HG03342 (cell line): ENCODE measurements around the gene NBEAL2.
"Not testable (repeated sequence)": the region's sequence is repeated elsewhere in the genome, so short reads cannot be mapped to it uniquely, and the experiment has no call there.

Source experiments
- ATAC-seq: cut with Tn5 transposase; IDR thresholded peaks from one replicate; pipeline ENCODE4 v1.9.1; 2021; ENCODE audit warnings: mild to moderate bottlenecking, moderate library complexity; ENCODE audit not compliant: unreplicated experiment

Gene NBEAL2

DNA sequence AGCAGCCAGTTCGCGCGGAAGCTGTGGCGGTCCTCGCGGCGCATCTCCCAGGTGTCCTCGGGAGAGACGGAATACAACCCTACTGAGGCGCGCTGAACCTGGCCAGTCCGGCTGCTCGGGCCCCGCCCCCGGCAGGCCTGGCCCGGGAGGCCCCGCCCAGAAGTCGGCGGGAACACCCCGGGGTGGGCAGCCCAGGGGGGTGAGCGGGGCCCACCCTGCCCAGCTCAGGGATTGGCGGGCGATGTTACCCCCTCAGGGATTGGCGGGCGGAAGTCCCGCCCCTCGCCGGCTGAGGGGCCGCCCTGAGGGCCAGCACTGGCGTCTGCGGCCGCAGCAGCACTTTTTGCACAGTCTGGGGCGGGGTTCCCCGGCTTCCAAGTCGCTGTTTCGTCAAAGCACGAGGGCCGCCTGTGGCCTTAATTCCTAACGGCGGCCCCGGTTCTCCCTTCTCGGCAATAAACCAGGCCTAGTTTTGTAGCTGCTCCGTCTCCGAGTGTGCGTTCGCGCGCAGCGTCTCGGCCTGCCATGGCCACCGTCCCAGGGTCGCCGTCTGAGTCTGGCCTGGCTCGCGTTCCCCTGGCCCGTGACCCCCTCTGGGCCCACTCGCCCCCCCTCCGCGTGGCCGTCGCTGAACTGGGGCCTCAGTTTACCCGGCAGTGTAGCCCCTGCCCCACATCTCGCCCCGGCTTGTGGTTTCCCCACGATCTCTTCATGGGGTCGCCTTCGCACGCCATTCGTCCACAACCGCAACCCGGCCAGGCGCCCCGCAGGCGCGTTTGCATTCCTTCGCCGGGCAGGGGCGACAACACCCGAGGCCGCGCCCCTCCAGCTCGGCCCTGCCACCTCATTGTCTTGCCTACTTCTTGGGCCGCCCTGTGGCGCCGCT lies 30.0 kb downstream of the NBEAL2 start:
- peak; percentile 77 for ATAC-seq

DNA sequence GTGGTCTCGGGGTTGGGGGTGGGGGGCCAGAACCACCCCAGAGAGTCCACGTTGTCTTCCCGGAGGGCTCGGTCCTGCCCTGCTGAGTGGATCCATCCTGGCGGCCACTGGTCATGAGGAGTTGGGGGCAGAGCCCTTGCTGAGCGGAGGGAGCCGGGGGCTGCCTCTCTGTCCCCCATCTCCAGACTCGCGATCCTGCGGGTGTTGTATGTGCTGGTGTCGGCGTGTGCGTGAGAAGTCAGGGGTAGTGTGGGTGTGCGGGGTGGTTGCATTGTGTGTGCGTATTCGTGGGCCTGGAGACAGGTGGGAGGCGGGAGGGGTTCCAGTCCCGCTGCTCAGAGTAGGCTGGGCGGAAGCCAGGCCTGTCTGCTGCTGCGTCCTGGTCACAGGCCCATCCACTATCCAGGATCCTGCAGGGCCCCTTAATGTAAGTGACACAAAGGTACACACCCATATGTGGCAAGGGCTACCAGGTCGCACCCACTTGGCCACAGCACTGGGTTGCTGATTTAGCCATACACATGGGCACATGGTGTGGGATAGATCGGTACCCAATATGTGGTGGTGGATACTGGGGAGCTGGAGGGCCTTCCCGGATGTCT lies 30.7 kb downstream of the NBEAL2 start:
- ATAC-seq, result no peak

DNA sequence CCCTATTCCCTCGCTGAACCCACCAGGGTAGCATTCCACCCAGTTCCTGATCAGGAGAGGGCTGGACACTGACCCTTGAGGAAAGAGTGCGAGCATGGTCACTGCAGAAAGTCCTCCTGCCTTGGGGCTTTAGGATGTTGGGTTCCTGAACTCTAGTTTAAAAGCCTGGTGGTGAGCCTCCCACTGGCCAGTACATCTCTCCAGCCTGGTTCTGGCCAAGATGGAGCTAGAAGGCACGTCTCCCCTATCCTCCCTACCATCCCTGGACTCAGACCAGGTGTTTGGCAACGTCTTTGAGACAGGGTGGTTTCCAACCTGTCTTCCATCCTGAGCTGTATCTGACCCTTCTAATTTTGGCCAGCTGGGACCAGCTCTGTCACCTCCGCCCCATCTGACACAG lies 31.4 kb downstream of the NBEAL2 start:
- ATAC-seq, result no peak

DNA sequence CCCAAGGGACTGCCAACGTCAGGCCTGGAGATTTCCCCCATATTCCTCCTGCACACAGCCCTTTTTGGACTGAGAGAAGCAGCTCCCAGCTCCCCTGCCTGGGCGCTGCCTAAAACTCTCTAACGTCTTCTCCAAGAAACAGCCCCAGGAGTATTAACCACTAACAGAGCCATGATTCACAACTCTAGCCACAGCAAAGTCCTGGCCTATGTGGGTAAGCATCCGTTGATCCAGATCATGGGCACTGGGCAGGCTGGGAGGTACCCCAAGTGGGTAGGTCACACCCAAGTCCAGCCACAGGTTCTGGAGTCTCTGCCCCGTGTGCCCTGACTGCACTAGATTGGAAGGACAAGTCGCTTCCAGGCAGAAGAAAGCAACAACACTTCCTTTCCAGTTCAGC lies 31.9 kb downstream of the NBEAL2 start:
- ATAC-seq, result no peak

DNA sequence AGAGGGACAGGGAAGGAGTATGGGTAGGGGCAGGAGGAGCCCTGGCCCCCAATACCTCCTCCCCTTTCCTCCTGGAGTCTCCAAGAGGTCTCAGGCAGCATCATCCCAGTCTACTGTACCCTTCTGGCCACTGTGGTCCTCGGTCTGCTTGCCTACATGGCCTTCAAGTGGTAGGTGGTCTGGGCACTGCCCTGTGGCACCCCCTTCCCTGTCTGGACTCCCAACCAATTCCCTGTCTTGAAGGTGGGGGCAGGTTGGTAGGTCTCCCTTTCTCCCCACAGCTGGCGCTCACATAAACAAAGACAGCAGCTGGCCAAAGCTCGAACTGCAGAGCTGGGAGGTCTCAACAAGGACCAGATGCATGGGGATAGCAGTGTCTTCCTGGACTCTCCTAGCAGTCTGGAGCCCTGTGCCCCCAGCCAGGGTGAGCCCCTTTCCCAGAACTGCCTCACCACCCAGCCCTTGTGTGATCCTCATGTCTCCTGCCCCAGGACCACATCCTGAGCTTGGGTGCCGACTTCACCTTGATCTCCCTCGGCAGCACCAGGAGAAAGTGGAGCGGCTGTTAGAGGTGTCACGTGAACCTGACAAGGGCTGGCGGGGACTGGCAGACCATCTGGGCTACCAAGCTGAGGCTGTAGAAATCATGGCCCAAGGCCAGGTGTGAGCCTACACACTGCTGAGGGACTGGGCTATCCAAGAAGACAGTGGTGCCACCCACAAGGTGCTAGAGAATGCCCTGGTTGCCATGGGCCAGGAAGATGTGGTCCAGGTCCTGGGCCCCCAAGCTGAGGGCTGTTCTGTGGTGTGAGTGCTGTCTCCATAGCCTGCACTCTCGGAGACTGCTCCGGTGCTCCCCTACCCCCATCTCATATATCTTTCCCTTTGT lies 33.1 kb downstream of the NBEAL2 start:
- ATAC-seq, result no peak

DNA sequence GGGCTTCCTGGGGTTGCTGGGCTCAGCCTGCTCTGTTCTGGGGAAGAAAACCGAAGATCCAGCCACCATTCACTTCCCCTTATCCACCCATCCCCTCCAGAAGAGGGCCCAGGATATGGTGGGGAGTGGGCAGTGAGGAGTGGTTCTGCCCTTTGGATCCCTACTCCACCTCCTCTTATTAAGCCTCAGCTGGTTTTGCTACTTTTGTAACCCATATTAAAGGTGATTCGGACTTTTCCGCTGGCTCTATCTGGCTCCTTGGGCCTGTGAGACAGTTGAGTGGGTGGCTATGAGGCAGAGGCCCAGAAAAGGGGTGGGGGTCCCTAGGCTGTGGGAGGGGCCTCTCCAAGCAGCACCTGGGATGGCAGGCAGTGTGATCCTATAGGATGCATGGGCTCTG lies 33.8 kb downstream of the NBEAL2 start:
- ATAC-seq, result no peak

DNA sequence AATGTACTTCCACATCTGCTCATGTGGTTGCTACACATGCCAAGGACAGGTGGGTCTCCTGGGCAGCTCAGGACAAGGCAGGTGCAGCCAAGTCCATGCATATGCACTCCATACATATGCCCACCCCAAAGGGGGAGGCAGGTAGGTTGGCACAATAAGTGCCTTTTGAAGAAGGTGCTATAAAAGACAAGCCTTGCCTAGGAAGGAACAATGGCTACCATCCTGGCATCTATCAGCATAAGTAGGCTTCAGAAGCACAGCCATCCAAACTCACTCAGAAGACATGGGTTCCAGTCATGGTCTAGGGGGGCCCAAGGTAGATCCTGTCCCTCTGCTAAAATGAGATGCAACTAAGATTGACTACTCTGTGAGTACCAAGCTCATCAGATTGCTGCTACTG lies 34.6 kb downstream of the NBEAL2 start:
- ATAC-seq, result no peak

DNA sequence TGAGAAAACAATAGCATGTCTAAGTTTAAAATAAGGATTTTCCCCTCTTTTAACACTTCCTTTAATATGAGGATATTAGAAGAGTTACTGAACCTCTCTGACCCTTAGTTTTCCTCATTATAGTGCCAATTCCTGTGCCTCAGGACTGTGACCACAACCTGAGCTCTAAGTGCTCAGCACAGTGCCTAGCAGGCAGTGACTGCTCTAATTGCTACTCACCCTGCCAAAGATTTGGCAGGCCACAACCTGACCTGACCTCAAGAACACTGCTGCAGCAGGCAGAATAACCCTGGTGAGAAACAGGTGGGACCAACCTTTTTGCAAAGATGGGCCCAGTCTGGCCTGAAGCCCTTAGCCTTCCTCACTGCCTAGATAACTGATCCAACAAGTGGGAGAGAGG lies 35.7 kb downstream of the NBEAL2 start:
- ATAC-seq, result no peak

DNA sequence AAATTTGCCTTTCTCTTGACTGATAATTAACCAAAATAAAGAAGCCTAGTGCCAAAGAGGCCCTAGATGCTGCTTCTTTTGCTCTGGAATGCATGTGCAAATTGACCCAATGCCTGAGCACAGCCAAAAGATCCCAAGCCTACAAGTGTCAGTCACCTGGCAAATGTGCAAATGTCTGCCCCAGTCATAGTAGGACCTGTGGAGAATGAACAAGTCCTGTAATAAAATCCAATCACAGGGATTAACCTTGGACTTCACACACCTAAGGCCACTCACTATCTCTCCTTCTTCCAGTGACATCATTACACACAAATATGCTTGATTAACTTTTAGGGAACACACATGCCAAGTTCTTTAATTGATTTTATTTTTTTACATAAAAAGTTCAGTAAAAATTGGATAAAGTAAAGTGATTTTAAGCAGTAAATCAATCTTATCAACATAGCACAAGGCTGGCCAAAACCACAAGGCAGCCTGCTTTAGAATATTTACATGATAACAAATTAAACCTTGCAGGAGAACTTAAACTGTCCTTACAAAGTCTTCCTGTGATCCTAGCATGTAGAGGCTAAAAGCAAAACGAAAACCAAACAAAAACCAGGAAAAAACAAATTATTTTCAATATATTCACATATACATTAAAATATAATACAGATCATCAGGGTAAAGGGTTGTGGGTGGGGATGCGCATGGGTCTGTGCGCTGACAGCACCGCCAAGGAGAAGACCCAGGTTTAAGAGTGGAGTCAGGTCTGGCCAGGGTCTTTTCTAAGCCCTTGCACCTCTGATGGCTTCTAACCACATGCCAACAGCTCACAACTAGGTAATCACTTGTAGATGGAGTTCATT lies 36.8 kb downstream of the NBEAL2 start:
- no peak for ATAC-seq

DNA sequence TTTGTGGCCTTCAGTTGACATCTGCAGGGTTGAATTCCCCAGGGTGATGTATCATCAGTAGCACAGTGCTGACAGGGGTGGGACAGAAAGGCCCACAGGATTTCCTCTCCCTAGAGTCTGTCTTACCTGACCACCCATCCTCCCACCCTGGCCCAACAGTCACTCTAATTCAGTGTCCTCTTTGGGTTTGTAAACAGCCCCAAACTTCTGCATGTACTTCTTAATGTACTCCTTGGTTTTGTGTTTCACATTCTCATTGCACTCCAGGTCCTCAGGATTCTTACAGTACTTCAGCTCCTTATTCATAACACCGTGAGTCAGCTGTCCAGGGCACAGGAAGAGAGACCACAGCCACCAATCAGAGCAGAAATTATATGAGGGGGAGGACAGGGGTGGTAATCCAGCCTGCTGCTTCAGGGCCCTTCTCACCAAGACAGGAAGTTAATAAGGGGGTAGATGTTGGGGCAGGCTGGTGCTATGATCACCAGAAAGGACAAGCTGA lies 37.5 kb downstream of the NBEAL2 start:
- ATAC-seq, result no peak

DNA sequence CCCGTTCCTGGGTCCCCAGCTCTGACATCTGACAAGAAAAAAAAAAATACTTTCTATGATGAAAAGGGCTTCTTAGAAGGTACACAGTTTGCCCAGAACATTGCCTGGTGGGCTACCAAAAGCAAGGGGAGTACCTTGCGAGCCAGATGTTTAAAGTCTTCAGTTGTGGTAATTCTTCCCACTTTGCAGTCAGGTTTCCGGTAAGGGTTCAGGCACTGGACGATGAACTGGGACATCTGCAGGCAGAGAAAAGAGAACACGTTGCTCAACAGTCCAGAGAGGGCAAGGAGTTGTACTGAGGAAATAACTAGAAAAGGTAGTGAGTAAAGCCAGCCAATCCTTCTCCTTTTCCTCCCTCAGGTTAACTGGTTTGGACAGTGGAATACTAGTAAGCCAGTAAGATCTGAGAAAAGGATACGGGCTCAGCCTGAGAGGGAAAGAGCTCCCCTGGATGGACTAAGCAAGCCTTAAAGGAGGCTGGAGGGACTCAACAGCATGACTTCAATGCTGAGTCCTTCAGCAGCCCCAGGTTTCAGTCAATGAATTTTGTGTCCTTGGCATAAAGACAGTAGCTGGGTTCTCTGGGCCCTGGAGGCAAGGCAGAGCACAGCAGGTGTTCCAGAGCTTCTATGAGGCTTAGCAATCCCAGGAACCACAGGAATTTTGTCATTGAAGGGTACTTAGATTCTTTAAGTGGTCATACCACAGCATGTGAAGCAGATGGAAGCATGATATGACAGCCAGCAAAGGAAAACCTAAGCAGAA lies 38.2 kb downstream of the NBEAL2 start:
- ATAC-seq, result no peak

DNA sequence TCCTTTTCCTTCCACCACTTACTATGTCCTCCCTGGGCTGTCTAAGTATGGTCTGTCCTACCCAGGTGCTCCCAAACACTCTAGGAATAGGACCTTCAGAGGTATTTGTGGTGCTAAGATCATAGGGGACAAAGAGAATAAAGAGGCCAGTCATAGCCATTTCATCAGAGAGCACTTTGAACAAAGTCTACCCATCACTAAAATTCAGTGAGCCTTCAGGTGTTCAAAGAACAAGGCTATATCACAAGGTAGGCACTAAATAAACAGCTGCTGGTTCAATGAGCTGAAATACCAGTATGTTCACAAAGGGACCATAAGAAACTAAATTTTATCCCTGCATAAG lies 38.8 kb downstream of the NBEAL2 start:
- ATAC-seq, result no peak

DNA sequence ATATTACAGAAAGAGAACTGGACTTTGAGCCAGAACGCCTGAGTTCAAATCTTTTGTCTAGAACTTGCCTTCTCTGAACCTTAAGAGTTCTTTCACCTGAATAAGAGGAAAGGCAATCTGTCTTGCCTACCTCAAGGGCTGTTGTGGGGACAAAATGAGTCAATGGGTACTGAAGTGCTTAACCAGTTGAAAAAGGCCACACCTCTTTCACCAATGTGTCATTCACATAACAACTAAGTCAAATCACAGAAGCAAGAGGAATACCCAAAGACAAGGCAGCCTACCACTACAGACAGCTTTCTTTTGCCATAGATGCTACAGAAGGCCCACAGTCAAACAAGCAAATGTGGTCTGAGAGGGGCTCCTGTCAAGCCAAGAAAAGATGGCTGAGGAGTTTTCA lies 39.7 kb downstream of the NBEAL2 start:
- no peak for ATAC-seq

DNA sequence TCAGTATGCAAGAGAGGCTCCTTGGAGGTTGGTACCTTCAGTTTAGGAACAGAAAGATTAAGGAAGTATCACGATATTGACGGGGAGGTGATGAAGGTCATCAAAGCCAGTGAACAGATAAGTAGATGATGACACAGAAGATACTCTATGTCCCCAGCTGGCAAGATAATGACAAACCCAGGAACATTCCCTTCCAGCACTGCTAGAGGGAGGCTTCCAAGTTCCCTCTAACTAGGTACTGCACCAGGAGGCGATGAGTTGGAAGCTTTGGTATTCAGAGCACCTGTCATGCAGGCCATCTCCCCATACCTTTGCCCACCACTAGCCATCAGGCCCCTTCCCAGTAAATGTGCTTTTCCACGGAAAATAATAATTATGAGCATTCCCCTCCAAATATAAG lies 40.8 kb downstream of the NBEAL2 start:
- ATAC-seq, result no peak

DNA sequence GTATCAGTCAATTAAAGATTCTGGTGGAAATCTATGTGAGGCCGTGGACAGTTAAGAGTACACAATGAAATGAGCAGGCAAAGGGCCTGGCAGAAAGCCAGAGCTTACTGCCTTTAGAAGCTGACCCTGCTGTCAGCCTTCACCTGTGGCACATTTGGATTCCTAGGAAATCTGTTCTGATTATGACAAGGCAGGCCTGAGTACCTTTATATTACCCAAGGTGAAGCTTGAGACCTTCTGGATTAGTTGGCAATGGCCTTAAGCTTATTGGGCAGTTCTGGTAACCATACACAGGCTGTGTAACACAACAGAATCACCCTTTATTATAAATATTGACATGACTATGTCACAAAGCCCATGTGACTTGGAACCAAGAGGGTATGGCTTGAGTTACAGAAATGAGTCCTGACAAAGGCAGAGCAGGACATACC lies 43.2 kb downstream of the NBEAL2 start:
- no peak for ATAC-seq

DNA sequence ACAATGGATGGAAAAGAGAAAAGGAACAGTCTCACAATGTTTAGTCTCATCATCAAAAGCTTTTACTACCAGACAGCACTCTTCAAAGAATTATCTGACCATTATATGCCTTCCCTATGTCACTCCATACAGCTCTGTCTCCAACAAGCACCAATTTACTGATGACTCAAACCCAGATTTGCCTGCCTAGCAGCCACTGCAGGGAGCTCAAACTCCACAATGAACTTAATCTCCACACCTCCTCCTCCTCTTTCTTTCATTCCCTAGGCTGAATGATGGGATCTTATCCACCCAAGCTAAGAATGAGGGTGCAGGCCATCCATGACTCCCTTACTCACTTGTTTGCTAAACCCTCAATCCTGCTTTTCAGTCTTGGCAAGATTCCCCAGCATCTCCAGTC lies 45.5 kb downstream of the NBEAL2 start:
- no peak for ATAC-seq

DNA sequence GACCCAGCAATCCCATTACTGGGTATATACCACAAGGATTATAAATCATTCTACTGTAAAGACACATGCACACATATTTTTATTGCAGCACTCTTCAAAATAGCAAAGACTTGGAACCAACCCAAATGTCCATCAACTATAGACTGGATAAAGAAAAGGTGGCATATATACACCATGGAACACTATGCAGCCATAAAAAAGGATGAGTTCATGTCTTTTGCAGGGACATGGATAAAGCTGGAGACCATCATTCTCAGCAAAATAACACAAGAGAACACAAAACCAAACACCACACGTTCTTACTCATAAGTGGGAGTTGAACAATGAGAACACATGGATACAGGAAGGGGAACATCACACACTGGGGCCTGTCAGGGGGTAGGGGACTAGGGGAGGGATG lies 47.0 kb downstream of the NBEAL2 start:
- not testable (repeated sequence) for ATAC-seq

DNA sequence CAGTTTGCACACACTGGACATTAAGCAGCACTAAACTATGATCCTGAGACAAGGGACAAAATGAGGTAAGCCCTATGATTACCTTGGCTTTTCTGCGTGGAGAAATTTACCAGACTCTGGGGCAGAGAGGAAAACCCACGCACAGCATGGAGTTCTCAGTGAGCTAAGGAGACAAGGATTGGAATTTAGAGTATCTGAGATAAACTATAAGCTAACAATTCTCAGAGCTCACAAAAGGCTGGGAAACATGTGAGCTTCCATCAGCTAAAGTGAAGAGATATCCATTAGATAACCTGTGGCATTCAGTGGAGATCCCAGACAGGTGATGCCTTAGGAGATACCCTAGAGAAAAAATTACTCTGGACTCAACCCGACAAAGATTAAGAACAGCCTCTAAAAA lies 48.7 kb downstream of the NBEAL2 start:
- no peak for ATAC-seq

DNA sequence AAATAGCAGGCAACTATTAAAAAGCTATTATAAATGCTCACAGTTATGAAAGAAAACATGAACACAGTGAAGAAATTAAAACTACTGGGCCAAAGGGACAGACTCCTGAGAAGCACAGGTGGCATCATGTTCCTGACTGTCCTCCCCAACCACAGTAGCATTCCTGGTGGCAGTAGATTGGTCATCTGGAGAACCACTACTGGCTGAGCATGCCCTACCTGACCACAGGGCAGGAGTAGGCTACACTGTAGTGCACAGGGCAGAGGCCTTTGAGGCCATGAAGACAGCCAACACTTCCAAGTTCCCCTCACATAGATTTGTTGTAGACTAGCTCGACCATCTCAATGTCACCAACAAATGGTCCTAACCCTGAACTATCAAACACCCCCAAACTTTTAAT lies 49.2 kb downstream of the NBEAL2 start:
- ATAC-seq, result no peak

DNA sequence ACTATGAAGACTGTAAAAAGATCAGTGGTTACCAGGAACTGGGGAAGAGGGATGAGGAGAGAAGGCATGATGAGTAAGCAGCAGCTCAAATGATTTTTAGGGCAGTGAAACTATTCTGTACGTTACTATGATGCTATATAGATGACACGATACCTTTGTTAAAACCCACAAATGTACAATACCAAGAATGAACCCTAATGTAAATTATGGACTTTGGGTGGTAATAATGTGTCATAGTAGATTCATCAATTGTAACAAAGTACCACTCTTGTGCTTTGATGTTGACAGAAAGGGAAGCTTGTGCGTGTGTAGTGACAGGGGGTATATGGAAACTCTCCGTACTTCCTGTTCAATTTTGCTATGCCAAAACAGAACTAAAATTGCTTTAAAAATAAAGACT lies 51.6 kb downstream of the NBEAL2 start:
- not testable (repeated sequence) for ATAC-seq
